ENCODE data around the gene GPC5.
"Not testable (repeated sequence)": the region's sequence is repeated elsewhere in the genome, so short reads cannot be mapped to it uniquely, and the experiment has no call there.

GPC5 gene

DNA sequence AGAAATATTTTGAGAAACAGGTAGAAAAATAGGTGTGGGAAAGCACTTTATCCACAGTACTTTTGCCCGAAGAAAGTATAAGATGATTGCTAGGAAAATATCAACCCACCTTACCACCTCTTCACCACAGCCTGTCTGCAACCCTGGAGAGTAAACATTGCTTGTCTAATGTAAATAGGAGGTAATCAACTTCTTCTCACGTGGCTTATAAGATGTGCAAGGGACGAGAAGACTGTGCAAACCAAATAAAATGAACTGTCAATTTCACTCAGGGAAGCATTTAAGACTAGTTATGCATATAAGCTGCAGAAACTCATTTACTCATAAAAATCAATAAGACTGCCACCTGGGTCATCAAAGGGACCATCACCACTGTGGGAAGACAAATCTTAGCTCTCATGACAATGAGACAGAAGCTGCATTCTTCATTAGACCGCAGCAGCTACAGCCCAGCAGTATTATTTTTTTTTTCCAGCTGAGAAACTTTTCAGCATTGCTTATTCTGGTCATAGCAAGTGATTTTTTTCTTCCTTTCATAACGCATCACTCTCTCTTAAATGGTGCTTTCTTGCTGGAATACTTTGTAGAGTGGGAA is 1020.5 kb downstream of the GPC5 start:
- H3K4me3 ChIP-seq (ENCODE audit: low read depth, low read length) = no peak overlapping the region
- no peak for DNase-seq (ENCODE audit: low read depth)

GRCh38 chr13:92429231-92429630 is 1030.8 kb downstream of the GPC5 start:
- DNase-seq (ENCODE audit: low read depth) = no peak
- no peak overlapping the region for H3K4me3 ChIP-seq (ENCODE audit: low read depth, low read length)

GRCh38 chr13:92433386-92433785 is 1035.0 kb downstream of the GPC5 start:
- no peak overlapping the region for H3K4me3 ChIP-seq (ENCODE audit: low read depth, low read length)
- DNase-seq (ENCODE audit: low read depth) = no peak

GRCh38 chr13:92433963-92434362 is 1035.5 kb downstream of the GPC5 start:
- no peak overlapping the region for H3K4me3 ChIP-seq (ENCODE audit: low read depth, low read length)
- no peak for DNase-seq (ENCODE audit: low read depth)

DNA sequence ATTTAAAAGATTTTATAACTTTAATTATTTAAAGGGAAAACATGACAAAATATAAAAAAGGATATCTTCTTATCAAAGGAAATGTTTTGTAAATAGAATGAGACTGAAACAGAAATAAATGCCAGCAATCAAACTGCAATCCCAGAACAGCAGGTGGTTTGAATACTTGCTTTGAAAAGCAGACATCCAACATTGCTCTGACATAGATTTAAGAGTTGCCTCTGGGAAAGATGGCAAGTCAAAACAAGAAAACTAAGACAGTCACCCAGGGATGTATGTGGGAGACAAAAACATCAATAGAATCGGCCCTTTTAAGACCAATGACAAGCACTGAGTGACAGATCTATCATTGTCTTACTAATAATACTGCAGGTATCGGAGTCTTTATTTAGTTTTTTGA is 1038.5 kb downstream of the GPC5 start:
- no peak overlapping the region for H3K4me3 ChIP-seq (ENCODE audit: low read depth, low read length)
- DNase-seq (ENCODE audit: low read depth) = no peak

- H3K4me3 ChIP-seq (ENCODE audit: low read depth, low read length) = no peak overlapping the region
- no peak for DNase-seq (ENCODE audit: low read depth)
Observed at GRCh38 chr13:92444244-92444643, 1045.8 kb downstream of the GPC5 start.

DNA sequence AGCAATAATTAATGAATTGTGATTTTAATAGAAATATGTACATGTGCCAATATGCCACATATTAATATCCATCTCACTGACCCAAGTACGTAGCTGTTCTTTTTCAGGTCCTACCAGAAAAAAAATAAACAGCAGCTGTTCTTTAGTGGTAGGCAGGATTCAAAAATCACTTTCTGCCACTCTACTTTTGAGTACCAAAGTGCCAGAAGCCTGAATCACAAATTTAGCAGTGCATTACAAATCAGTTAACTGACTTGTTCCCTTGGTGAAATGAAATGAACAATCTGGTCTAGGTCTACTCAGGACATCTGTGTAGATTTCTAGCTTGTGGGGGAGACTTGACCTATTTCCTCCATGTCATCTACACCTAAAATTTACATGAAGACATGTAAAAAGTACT is 1052.6 kb downstream of the GPC5 start:
- H3K4me3 ChIP-seq (ENCODE audit: low read depth, low read length) = no peak overlapping the region

GRCh38 chr13:92452840-92453239 is 1054.4 kb downstream of the GPC5 start:
- no peak for DNase-seq (ENCODE audit: low read depth)
- no peak overlapping the region for H3K4me3 ChIP-seq (ENCODE audit: low read depth, low read length)

More for the DNA sequence above, 1052.6 kb downstream of the GPC5 start:
- no peak for DNase-seq (ENCODE audit: low read depth)

DNA sequence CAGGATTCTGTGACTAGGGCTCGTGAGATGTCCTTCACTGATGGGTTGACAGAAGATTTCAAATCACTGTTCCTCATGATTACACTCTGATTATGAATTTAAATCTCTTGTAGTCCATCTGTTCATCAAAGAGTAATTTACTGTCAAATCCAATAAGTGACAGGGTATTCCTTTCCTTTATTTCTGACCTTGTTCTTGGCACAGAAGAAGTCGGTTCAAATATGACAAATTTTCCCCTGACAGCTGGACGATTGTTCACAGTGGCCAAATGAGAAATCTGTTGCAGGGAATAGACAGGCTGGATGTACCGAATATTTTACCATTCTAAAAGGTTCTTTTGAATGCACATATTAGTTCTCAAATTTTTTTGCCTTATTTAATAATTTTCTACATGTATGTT is 1060.9 kb downstream of the GPC5 start:
- no peak overlapping the region for H3K4me3 ChIP-seq (ENCODE audit: low read depth, low read length)
- DNase-seq (ENCODE audit: low read depth) = no peak

DNA sequence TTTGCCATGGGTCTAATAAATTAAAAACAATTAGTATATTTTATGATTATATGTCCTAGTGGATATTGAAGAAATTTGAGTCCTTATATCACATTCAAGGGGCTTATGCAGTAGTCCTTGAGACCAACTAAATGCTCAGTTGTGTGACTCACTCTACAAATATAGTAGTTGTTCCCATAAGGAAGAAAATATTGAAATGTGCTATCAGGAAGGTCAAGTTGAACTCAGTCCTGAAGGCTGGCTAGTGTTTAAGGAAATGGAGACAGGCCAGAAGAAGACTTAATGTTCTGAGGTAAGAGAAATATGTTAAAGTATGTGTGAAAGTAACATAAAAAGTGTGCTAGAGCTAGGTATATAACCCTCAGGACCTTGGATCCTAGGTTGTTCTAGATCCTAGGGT is 1062.1 kb downstream of the GPC5 start:
- H3K4me3 ChIP-seq (ENCODE audit: low read depth, low read length) = no peak overlapping the region
- DNase-seq (ENCODE audit: low read depth) = peak; percentile 4

- no peak for DNase-seq (ENCODE audit: low read depth)
- H3K4me3 ChIP-seq (ENCODE audit: low read depth, low read length) = no peak overlapping the region
Observed at GRCh38 chr13:92461402-92461801, 1063.0 kb downstream of the GPC5 start.

DNA sequence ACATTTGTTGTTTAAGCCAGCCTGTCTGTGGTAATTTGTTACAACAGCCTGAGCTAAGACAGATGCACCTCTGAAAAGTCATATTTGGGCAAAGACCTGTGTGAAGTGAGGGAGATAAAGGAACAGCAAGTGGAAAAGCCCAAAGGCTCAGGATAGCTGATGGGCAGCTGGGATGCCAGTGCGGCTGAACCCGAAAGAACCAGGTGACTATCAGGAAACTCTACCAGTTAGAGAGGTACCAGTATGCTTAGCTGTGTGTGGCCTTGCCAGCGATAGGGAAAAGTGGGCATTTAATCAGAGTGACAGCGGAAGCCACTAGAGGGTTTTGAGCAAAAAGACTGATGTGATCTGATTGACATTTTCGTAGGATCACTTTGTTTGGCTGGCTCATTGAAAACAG is 1063.4 kb downstream of the GPC5 start:
- H3K4me3 ChIP-seq (ENCODE audit: low read depth, low read length) = no peak overlapping the region
- no peak for DNase-seq (ENCODE audit: low read depth)

DNA sequence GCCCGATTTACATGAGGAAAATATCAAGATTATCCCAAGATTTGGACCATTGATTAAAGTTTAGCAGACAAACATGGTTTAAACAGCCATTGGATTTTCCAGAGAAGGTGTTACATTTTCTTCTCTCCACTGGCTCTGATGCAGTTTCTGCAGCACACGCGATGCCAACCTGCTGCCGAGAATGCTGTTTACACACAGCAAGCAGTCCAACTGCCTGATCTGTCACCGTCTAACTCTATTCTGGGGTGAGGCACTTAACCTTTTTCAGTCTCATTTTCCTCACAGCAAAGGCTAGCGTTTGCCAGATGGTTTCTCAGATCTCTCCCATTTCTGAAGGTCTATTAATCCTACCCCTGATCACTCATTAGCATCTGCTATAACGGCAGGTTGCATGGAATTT is 1064.7 kb downstream of the GPC5 start:
- no peak for DNase-seq (ENCODE audit: low read depth)
- H3K4me3 ChIP-seq (ENCODE audit: low read depth, low read length) = no peak overlapping the region

GRCh38 chr13:92473765-92474475 is 1075.5 kb downstream of the GPC5 start:
- no peak overlapping the region for H3K4me3 ChIP-seq (ENCODE audit: low read depth, low read length)
- no peak for DNase-seq (ENCODE audit: low read depth)

DNA sequence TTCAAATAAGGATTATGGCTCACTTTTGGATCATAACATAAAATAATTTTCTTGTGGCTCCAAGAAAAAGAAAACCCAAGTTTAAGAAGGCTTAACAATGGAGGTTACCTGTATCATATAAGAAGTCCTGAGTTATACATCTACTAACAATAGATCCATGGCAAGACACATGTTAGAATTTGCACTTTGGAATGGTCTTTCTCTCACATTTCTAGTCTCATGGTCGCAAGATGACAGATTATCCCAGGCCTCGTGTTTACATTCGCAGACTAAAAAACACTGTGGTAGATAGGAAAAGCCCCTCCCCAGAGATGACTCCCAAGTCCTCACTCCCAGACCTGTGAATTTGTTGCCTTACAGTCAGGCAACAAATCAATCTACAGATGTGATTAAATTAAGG is 1082.0 kb downstream of the GPC5 start:
- no peak for DNase-seq (ENCODE audit: low read depth)
- no peak overlapping the region for H3K4me3 ChIP-seq (ENCODE audit: low read depth, low read length)

- not testable (repeated sequence) for DNase-seq (ENCODE audit: low read depth); H3K4me3 ChIP-seq (ENCODE audit: low read depth, low read length)
Observed at GRCh38 chr13:92482790-92483189, 1084.4 kb downstream of the GPC5 start.

- DNase-seq (ENCODE audit: low read depth) = no peak
- H3K4me3 ChIP-seq (ENCODE audit: low read depth, low read length) = no peak overlapping the region
Observed at GRCh38 chr13:92483894-92484293, 1085.5 kb downstream of the GPC5 start.

DNA sequence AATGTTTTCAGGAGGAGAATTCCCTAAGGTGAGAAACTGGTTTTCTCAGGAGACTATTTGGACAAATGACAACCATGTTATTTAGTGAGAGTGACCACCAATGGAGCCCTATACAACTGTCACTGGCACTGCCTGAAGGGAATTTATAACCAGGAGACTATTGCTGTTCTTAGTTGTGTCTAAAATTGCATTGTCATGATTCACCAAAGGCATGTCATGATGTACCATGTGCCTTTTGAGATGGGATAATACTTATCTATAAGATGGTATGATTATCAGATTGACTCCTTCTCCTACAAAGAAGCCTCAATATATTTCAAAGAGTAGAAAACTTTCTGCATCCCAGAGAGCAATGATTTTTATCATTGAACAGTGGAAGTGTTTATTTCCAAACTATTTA is 1088.8 kb downstream of the GPC5 start:
- no peak overlapping the region for H3K4me3 ChIP-seq (ENCODE audit: low read depth, low read length)
- DNase-seq (ENCODE audit: low read depth) = no peak

GRCh38 chr13:92488249-92488852 is 1089.9 kb downstream of the GPC5 start:
- no peak for DNase-seq (ENCODE audit: low read depth)
- no peak overlapping the region for H3K4me3 ChIP-seq (ENCODE audit: low read depth, low read length)

- no peak for DNase-seq (ENCODE audit: low read depth)
- no peak overlapping the region for H3K4me3 ChIP-seq (ENCODE audit: low read depth, low read length)
Observed at GRCh38 chr13:92491839-92492238, 1093.4 kb downstream of the GPC5 start.

DNA sequence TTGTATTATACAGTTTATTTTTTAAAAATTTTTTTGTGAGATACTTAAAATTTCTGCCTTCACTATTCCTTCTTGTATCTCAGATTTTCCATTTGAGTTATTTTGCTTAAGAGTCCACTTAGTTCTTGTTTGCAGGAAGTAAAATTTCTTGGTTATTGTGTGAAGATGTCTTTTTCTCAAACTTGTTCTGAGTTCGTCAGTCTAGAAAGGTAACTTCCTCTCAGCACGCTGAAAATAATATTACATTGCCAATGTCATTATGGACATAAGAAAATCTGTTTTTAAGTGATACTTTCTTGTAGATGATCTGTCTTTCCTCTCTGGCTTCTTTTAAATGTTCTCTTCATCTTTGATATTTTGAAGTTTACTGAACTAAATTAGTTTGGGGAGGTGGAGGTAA is 1096.5 kb downstream of the GPC5 start:
- no peak for DNase-seq (ENCODE audit: low read depth)
- no peak overlapping the region for H3K4me3 ChIP-seq (ENCODE audit: low read depth, low read length)
